ENCODE results near the gene WWC1.
"Not testable (repeated sequence)": the region's sequence is repeated elsewhere in the genome, so short reads cannot be mapped to it uniquely, and the experiment has no call there.

The WWC1 gene

GRCh38 chr5:168310541-168310940 lies 19.1 kb downstream of the WWC1 start:
- DNase-seq = not testable (repeated sequence)

GRCh38 chr5:168311061-168311566 lies 19.7 kb downstream of the WWC1 start:
- no peak for DNase-seq

- DNase-seq = no peak
These were observed 21.3 kb downstream of the WWC1 start for GRCh38 chr5:168312606-168313295.

GRCh38 chr5:168313596-168314204 lies 22.3 kb downstream of the WWC1 start:
- no peak for DNase-seq

GRCh38 chr5:168314735-168315411 lies 23.4 kb downstream of the WWC1 start:
- DNase-seq = no peak

GRCh38 chr5:168315416-168316138 lies 24.1 kb downstream of the WWC1 start:
- DNase-seq = no peak

GRCh38 chr5:168316139-168316578 lies 24.7 kb downstream of the WWC1 start:
- DNase-seq = no peak

- DNase-seq = no peak
These were observed 25.7 kb downstream of the WWC1 start for GRCh38 chr5:168317096-168317520.

- DNase-seq = no peak
These were observed 26.2 kb downstream of the WWC1 start for GRCh38 chr5:168317521-168318147.

- DNase-seq = no peak
These were observed 26.8 kb downstream of the WWC1 start for GRCh38 chr5:168318240-168318639.

GRCh38 chr5:168319774-168320173 lies 28.3 kb downstream of the WWC1 start:
- no peak for DNase-seq

GRCh38 chr5:168320805-168321204 lies 29.4 kb downstream of the WWC1 start:
- DNase-seq = no peak

GRCh38 chr5:168324859-168325630 lies 33.6 kb downstream of the WWC1 start:
- DNase-seq = no peak

GRCh38 chr5:168327019-168327421 lies 35.6 kb downstream of the WWC1 start:
- DNase-seq = no peak

GRCh38 chr5:168327451-168327850 lies 36.0 kb downstream of the WWC1 start:
- DNase-seq = no peak

GRCh38 chr5:168327994-168328393 lies 36.5 kb downstream of the WWC1 start:
- DNase-seq = no peak

- DNase-seq = no peak
These were observed 37.4 kb downstream of the WWC1 start for GRCh38 chr5:168328814-168329213.

GRCh38 chr5:168329302-168329701 lies 37.9 kb downstream of the WWC1 start:
- no peak for DNase-seq

GRCh38 chr5:168332042-168332441 lies 40.6 kb downstream of the WWC1 start:
- no peak for DNase-seq

GRCh38 chr5:168334280-168334679 lies 42.8 kb downstream of the WWC1 start:
- DNase-seq = no peak

GRCh38 chr5:168334695-168335094 lies 43.2 kb downstream of the WWC1 start:
- DNase-seq = no peak

GRCh38 chr5:168337361-168337760 lies 45.9 kb downstream of the WWC1 start:
- no peak for DNase-seq

Measured in KG1 (cell line).